ENCODE measurements around the gene ALK.

DNA sequence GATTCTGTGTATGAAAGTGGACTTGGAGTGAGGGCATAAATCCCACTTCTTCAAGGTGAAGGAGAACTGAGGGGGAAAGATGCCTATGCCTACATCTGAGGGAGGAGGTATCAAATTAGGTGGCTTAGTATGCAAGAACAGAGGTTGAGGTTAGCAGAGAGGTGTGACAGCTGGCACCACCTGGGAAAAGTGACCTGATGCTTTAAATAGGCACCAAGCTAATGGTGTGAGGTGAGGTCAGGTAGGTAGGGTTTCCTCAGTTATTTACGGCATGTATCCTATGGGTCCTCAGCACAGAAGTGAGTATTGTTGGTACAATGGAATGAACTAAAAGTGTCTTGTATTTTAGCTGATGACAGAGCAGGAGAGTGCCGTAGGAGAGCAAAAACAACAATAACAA is 439.0 kb downstream of the ALK start:
- TF ChIP-seq, protein P1, sequence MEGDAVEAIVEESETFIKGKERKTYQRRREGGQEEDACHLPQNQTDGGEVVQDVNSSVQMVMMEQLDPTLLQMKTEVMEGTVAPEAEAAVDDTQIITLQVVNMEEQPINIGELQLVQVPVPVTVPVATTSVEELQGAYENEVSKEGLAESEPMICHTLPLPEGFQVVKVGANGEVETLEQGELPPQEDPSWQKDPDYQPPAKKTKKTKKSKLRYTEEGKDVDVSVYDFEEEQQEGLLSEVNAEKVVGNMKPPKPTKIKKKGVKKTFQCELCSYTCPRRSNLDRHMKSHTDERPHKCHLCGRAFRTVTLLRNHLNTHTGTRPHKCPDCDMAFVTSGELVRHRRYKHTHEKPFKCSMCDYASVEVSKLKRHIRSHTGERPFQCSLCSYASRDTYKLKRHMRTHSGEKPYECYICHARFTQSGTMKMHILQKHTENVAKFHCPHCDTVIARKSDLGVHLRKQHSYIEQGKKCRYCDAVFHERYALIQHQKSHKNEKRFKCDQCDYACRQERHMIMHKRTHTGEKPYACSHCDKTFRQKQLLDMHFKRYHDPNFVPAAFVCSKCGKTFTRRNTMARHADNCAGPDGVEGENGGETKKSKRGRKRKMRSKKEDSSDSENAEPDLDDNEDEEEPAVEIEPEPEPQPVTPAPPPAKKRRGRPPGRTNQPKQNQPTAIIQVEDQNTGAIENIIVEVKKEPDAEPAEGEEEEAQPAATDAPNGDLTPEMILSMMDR (IDR thresholded peaks at IDR 0.05) = no peak
- no peak for TF ChIP-seq POLR2A (IDR thresholded peaks at IDR 0.05)
